HTR-8/SVneo (cell line): Measurements from ENCODE around the gene CLEC18B.
A peak's percentile ranks its signal among the peaks of the same experiment; 100 is the strongest.
"Not testable (repeated sequence)": the region's sequence is repeated elsewhere in the genome, so short reads cannot be mapped to it uniquely, and the experiment has no call there.

Experiments
- DNase-seq: peaks from one replicate; pipeline ENCODE4 v3.0.0; 2011; ENCODE audit warnings: low spot score, mixed read lengths; ENCODE audit not compliant: insufficient read length
- FAIRE-seq: peaks from 2 replicates; lab custom pipeline; 2011; peaks lifted over from hg19 to GRCh38; lab: Jason Lieb, UNC

CLEC18B gene

DNA sequence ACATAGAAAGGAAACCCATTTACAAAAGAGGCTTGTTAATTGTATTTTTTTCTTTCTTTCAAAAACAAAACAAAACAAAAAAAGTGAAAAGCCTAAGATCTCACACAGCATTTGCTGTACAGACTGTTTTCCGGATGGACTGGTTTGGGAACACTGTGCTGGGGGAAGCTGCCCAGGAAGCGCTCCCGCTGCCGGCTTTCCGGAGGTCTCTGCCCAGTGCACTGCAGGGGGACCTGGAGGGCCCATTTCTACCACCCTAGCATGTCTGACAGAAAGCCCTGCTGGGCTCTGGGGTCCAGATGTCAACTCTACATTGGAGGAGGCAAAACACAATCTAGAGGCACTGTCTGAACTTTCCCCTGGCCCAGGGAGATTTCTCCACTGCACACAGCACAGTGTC lies 26.3 kb upstream of the CLEC18B start:
- no peak for DNase-seq
- no peak for FAIRE-seq

DNA sequence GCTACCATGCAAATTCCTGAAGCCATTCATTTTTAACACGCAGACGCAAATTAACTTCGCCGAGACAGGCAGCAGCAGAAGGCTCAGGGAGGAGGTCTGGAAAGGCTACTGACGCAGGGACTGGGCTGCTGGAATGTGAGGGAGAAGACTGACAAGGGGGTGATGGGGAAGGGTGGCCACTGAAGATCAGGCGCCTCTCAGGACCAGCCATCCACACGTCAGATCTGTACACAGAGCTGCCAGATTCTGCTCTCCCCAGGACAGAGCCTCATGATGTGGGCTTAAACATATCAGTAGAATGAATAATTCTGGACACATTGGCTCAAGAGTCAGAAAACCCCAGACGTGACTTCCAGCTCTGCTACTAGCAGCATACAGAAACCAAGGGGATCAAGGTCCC lies 25.6 kb upstream of the CLEC18B start:
- no peak for FAIRE-seq
- DNase-seq, result no peak

DNA sequence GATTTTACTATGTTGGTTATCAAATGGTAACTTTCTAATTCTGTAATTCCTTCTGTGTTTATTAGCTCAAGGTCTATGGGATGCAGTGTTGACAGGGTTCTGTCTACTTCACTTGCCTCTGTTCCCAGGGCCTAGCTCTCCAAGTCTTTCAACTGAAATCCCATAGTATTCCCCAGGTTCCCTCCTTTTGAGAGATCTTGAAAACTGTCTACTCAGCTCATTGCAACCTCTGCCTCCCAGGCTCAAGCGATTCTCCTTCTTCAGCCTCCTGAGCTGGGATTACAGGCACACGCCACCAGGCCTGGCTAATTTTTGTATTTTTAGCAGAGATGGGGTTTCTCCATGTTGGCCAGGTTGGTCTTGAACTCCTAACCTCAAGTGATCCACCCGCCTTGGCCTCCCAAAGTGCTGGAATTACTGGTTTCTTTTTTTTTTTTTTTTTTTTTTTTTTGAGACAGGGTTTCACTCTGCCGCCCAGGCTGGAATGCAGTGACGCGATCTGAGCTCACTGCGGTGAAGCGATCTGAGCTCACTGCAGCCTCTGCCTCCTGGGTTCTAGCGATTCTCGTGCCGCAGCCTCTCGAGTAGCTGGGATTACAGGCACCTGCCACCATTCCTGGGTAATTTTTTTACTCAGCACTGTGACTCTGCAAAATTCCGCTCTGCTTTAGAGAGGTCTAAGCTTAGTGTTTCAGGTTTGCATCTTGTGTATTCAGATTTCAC lies 22.5 kb upstream of the CLEC18B start:
- FAIRE-seq, result peak; percentile 9
- DNase-seq, result not testable (repeated sequence)

DNA sequence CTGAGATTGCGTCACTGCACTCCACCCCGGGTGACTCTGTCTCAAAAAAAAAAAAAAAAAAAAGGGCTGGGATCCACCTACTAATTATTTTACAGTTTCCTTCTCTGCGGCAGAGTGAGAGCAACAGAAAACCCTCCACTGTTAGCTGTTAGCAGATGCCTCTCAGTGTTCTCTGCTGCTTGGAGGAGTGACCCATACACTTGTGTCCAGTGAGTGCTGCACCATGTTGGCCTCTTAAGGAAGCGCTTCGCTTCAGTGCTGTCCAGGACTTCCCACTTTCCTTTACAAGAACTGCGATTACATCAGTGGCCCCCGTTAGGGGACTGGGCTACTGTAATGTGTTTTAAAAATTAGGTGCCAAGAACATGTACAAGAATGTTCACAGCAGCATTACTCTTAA lies 18.4 kb upstream of the CLEC18B start:
- no peak for FAIRE-seq
- DNase-seq, result no peak

DNA sequence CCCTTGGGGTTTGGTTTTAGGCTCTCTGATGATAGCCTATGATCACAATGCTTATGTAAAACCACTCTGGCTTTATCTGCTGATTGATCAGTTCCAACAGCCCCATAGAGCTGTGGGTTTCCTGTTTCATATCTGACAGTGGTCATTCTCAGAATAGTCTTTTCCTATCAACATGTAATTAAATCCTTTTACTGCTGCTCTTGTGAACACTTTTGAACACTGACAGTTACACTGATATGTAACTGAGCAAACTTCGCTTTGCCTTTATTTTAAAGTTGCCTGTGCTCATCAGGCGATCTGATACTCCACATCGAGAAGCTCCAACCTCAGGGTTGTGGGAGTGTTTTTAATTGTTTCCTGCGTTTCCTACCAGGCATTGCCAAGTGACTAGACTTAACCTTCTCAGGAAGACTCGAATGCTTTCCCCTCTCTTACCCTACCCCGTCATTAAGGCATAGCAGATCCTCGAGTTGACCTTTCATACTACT lies 17.3 kb upstream of the CLEC18B start:
- DNase-seq (no peak), FAIRE-seq (no peak)

DNA sequence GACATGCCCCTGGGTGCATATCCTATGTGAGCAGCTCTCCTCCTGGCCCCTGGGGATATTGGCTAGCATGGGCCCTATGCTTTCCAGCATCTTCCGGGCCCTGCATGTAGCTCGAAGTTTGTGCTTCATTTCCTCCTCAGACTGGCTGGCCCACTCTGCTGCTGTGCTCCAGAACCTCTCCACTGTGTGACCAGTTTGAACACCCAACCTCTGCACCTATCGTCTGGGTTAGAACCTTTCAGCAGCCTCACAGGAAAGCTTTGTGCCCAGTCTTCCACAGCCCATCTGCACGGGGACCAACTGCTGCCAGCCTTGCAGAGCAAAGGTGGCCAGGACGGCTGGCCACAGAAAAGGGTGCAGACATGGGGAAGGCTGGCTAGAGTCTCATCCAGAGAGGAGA lies 10.2 kb upstream of the CLEC18B start:
- no peak for DNase-seq
- FAIRE-seq, result no peak

DNA sequence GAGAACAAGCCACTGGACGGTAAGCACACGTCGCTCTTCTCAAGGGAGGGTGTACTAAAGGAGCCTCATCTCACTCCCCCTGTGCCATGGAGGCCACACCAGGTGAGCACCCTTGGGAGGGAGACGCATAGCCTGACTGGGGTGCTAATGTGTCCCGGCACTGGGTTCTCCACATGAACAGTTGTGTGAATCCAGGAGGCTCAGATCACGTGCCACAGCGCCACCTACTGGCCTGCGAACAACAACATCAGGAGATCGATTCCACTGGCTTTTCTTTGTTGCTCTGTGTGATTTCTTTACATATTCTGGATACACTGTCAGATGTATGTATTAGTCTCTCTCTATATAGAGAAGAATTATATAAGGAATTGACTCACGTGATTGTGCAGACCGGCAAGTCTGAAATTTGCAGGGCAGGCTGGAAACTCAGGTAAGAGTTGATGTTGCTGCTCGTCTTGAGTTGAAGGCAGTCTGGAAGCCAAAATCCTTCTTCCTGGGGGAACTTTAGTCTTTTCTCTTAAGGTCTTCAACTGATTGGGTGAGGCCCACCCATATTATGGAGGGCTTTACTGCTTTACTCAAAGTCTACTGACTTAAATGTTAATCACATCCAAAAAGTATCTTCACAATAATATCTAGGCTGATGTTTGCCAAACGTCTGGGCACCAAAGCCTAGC lies 8.9 kb upstream of the CLEC18B start:
- peak; percentile 62 for DNase-seq
- FAIRE-seq, result not testable (repeated sequence)

DNA sequence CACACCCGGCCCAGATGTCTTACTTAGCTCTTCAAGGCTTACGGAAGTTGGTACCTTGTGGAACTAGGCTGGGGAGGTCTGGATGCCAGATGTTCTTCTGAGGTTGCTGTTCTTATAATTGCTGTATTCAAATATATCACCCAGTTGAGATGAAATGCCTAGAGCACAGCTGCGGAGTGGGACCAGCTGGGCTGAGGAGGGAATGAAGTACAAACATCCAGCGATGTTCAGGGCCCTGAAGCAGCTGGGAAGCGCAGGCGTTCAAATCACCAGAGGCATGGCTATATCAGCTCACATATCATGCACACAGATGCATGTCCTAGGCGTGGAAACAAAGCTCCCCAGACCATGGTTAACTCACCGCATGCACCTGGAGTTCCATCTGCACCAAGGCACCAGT lies 7.2 kb upstream of the CLEC18B start:
- DNase-seq, FAIRE-seq: not testable (repeated sequence)

DNA sequence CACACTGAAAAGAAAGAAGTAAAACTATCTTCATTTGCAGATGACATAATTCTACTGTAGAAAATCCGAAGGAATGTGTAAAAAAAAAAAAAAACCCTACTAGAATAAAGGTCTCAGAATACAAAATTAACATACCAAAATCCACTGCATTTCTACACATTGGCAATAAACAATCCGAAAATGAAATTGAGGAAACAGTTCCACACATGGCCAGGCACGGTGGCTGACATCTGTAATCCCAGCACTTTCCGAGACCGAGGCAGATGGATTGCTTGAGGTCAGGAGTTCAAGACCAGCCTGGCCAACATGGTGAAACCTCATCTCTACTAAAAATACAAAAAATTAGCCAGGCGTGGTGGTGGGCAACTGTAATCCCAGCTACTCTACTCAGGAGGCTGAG lies 4.5 kb upstream of the CLEC18B start:
- not testable (repeated sequence) for DNase-seq, FAIRE-seq

DNA sequence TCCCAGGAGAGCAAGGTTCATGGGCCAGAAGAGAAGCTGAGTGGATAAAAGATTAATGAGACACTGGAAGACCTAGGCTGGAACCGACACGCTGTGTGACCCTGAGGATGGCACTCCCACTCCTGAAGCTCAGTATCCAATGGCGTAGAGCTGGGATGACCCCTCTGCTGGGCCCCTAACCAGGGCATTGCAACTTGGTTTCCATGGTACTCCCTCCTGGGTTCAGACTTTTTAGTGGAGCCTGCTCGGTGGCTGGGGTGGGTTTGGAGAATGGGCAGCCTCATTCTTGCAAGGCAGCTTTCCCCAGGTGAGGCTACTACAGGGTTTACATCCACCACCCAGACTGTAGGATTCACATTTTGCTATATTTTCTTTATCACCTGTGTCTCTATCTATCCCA lies 2.4 kb upstream of the CLEC18B start:
- DNase-seq, FAIRE-seq: not testable (repeated sequence)

DNA sequence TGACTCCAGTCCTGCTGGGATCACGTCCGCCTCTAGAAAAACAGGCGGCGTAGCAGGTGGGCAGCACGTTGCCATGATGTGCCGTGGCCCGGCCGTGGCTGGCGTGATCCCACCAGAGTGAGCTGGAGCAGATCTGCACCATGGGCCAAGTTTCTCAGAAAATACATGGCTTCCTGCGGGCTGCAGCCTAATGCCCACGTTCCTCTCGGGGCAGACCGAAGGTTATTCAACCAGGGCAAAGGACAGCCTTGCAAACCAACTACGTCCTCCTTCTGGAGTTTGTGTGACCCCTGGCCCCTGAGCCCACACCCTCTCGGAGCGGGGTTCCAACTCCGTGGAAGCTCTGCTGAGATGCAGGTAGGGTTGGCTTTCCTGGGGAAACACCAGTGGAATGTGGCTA lies 808 bp upstream of the CLEC18B start:
- not testable (repeated sequence) for DNase-seq, FAIRE-seq

DNA sequence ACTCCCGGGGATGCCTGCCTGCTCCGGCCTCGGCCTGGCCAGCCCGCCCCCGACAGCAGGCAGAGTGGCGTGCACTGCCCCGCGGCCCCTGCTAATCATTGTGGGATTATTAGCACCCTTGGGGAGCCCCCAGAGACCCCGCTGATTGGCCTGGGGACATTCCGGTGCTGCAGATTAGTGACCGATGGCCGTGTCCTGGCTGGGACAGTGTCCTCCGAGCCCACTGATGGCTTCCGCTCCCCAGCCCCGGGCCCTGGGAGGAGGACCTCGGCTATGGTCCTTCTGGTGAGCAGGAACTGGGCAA lies 156 bp upstream of the CLEC18B start:
- DNase-seq, FAIRE-seq: not testable (repeated sequence)

DNA sequence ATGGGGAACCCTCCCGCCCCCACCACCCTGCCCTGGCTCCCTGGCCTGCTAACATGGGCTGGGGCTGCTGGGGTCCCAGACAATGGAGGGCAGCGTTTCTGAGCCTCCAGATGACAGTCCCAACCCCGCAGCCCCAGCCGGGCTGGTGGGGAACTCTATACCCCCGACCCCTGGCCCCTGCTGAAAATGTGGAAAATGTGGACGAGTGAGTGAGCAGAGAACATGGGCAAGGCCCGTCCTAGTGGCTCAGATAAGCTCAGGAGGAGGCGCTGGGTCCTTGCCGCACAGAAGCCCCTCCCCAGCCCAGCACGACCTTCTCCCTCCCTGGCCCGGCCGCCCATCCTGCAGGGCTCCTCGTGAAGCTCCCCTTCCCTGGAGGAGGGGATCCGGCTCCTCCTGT lies 1.5 kb downstream of the CLEC18B start:
- not testable (repeated sequence) for FAIRE-seq

DNA sequence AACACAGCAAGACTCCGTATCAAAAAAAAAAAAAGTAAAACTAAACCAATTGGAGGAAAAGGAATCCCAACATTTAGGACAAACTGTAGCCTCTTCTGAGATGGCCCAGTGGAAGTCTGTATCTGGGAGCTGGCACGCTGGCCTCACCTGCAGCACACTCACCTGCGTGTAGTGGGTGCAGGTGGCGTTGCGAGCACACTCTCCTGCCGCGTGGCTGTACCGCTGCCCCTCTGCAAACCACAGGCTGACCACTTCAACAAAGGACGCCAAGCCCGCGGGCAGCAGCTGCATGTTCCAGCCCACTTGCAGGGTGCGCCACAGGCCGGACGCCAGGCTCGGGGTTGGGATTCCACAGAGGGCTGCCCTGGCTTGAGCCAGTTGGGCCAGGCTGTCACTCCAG lies 3.4 kb downstream of the CLEC18B start:
- not testable (repeated sequence) for DNase-seq, FAIRE-seq

More for the DNA sequence above, 1.5 kb downstream of the CLEC18B start:
- DNase-seq, result not testable (repeated sequence)

DNA sequence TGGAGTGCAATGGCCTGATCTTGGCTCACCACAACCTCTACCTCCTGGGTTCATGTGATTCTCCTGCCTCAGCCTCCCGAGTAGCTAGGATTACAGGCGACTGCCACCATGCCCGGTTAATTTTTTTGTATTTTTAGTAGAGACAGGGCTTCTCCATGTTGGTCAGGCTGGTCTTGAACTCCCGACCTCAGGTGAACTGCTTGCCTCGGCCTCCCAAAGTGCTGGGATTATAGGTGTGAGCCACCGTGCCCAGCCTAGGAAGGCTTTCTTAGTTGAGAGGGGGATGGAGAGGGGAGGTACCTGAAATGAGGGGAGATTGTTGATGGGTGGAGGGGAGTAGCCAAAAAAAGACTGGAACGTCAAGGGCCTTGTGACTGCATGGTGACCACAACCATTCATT lies 7.4 kb downstream of the CLEC18B start:
- not testable (repeated sequence) for DNase-seq, FAIRE-seq

DNA sequence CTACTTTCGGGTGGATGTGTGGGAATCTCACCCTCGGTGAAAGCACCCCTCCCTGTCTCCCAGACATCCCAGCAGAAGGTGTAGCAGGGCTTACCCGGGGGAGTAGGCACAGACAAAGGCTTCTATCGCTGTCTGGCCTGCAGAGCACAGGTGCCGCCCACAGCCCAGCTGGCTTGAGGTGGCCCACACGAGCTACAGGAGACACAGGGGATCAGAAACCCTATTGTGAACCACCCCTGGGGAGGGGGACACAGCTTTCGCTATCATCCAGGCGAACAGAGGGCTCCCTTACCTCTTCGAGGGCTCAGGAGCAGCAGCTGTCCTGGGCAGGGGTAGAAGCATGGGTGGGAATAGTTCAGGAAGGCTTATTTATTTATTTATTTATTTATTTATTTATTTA lies 7.8 kb downstream of the CLEC18B start:
- DNase-seq, FAIRE-seq: not testable (repeated sequence)

DNA sequence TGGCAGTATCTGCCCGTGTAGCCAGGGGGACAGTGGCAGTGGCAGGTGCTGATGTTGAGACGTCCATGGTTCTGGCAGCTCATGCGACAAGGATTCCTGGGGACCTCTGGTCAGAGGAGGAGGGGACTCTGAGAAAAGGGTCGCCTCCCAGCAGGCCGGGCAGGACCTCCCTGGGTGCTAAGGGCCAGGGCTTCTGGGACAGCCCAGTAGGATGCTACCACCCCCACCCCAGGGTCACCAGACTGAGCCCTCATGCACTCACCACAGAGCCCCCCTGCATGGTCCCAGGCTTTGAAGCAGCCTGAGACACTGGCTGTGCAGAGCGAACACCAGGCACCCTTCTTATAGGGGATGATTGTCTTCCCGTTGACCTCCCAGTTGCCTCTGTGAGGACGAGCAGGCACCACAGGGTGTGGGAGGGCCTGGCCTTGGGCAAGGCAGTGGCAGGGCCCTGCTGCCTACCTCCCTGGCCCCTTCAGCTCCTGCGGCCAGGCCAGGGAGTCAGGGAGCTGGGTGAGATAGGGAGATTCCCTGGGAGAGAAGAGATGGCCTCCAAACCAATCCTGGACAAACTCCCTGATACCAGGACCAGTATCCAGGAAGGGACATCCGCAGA lies 8.4 kb downstream of the CLEC18B start:
- not testable (repeated sequence) for FAIRE-seq, DNase-seq

DNA sequence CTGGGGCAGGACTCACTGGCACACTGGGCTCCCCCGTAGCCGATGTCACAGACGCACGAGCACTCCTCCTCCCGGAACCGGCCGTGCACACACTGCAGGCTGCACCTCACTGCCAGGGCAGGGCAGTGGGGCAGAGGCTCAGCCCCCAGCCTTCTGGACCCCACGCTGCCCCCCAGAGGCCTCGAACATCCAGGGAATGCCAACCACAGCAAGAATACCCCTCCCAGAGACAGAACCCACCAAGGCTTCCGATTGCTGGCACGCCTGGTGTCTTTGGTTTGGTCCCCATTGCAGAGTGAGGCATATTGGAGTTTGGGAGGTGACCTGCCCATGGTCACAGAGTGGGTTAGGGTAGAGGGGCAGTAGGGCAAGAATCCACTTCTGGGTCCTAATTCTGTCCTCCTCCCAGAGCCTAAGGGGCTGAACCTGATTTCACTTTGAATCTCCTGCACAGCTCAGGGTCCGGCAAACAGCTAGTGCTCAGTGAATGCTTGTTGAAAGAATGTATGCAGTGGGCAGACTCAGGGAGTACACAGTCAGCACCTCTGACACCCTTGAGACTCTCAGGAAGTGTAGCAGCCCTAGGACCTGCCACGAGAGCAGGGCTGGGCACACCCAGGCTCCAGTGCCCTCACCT lies 9.0 kb downstream of the CLEC18B start:
- DNase-seq, FAIRE-seq: not testable (repeated sequence)

DNA sequence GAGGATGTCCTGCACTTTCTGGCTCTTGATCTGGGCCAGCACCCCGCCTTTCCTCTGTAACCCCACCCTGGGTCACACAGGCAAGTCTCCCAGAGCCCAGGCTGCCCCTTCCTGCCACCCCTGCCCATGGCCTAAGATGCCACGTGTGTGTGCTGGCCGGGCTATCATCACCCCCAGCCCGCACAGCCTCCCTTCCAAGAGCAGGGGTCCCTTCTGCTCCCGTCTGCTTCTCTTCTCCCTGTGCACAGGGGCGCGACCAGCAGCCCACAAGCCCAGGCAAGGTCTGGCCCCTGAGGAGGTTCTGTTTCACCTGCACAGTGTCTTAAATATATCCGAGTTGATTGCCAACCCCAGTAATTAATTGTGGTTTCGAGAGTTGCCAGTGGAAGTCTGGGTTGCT lies 10.3 kb downstream of the CLEC18B start:
- FAIRE-seq, result not testable (repeated sequence)

More for the DNA sequence above, 10.3 kb downstream of the CLEC18B start:
- DNase-seq, result not testable (repeated sequence)
